ENCODE measurements around the gene DMRTB1.

The DMRTB1 gene

GRCh38 chr1:53507116-53507820 lies 48.1 kb downstream of the DMRTB1 start:
- DNase-seq (ENCODE audit: insufficient read length, low spot score) (no peak), FAIRE-seq (no peak)

DNA sequence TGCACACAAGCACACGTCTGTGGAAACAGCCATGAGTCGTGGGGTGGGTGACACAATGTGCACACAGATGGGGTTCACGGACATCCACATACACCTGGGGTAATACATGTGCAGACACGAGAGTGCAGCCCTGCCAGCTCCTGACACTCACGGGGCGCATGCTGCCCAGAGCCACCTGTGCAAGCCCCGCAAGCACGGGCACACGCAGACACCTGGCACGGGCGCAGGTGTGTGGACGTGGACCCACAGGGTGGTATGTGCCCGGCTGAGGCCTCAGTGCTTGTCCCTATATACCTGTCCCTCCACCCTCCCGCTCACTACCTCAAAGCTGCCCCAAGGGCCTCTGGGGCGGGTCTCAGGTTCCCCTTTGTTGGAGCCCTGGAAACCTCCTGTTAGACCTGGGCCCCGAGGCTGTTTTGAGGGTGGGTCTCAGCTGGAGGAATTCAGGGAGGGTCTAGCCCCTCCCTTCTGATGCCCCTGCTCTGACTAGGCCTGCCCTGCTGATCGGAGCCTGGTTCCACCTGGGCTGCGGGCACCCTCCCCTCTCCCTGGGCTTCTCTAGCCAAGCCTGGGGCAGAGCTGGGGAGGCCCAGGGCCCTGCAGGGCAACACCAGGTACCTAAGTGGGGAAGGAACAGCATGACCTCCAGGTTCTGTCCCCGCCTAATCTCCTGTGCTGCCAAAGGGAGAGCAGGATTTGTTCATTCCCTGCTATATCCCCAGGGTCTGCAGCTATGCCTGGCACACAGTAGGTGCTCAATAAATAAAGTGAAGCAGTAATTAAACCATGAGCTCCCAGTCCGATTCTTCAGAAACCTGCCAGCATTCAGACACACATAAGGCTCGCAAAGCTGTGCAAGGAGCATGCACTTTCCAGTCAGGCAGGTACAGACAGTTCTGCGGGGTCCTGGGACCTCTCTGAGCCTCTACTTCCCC lies 49.1 kb downstream of the DMRTB1 start:
- DNase-seq (ENCODE audit: insufficient read length, low spot score) = no peak
- no peak for FAIRE-seq

- no peak for FAIRE-seq
- no peak for DNase-seq (ENCODE audit: insufficient read length, low spot score)
Observed at GRCh38 chr1:53508991-53509666, 49.9 kb downstream of the DMRTB1 start.

DNA sequence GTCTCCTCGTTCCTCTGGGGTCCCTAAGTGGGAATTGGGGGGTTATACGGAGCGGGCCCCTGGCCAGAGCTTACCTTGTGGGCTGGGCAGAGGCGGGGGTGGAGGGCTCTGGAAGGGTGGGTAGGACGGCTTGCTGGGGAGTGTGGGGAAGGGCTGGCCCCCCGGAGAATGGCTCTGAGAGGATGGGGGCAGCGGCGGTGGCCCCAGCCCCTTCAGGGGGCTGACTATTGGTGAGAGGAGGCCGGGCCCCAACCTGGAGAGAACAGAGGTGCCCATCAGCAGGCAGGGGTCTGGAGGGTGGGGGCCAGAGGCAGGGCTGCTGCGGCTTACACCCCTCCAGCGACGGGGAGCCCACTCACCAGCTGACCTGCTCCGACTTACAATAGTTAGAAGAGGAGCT lies 50.6 kb downstream of the DMRTB1 start:
- FAIRE-seq (no peak), DNase-seq (ENCODE audit: insufficient read length, low spot score) (no peak)

DNA sequence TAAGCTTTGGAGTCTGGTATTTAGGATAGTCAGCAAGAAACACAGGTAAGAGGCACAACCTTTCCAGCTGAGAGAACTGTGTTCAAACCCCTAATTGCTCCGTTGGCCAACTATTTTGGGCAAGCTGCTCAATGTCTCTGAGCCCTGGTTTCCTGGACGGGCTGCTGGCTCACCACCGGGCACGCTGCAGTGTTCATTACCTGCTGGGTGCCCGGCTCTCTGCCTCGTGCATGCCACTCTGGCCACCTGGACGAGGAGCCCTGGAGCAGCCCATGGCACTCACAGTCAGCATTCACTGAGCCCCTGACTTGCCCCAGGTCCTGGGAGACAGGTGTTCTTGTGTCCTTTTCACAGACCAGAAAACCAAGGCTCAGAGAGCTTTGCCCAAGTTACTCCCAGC lies 51.0 kb downstream of the DMRTB1 start:
- FAIRE-seq (no peak), DNase-seq (ENCODE audit: insufficient read length, low spot score) (no peak)

DNA sequence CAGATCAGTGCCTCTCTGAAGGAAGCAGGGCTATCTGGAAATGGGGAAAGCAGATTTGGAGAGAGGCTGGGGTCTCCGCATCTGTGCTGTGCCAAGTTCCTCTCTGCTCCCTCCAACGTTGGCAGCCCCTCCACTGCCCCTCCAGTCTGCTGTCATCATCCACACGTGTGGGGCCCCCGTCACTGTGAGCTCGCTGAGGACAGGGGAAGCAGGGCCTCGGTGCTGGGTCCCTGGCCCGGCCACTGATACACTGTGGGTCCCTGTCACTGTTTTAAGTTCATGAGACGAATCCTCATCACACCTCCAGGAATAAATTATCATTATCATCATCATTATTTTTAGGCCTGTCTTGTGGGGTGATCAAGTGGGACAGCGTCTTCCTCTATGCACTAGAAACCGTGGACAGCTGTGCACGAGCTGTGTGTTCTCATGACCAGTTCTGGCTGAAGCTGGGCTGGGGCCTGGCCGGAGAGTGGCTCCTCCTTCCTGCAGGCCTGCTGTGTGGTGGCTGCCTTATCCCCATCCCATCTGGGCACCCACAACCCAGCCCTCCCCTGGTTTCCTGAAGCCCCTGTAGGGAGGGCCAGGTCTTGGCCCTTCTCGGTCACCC lies 52.2 kb downstream of the DMRTB1 start:
- DNase-seq (ENCODE audit: insufficient read length, low spot score) = no peak
- no peak for FAIRE-seq

DNA sequence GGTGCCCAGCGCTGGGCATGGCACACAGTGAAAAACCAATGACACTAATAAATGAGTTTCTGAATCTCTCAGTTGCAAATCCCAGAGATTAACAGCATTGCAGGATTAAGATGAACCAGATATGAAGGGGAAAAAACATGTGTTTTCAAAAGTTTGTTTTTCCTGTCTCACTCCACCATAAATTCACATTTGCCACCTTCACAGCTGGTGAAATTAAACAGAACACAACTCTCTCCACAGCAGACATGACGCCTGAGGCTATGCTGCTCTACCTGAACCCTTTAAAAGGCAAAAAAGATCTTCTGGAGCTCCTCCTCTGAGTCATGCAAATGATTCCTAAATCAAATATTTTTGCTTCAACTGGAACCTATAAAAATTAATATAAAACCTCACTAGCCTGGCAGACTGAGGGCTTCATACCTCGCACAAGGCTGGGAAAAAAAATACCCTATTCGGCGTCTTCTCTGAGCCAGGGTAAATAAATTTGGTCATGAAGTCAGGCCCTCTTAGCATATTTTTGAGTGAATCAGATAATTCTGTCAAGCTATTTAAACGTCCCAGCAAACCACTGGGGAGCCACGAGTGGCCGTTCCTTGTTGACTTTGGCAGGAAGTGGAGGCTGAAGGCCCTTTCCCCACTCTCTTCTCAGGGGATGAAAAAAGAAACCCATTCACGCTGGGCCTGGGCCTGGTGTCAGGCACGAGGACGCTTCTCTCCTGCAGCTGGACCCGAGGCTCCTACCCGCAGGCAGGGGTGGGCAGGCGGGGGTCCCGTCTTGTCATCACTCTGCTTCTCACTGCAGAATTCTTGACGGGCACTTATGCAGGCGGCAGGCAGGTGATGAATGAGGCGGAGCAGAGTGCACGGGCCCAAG lies 53.0 kb downstream of the DMRTB1 start:
- FAIRE-seq (no peak), DNase-seq (ENCODE audit: insufficient read length, low spot score) (no peak)

- no peak for FAIRE-seq
- no peak for DNase-seq (ENCODE audit: insufficient read length, low spot score)
Observed at GRCh38 chr1:53512807-53513755, 53.9 kb downstream of the DMRTB1 start.

GRCh38 chr1:53513846-53514245 lies 54.6 kb downstream of the DMRTB1 start:
- FAIRE-seq = no peak
- DNase-seq (ENCODE audit: insufficient read length, low spot score) = no peak

GRCh38 chr1:53514436-53514835 lies 55.2 kb downstream of the DMRTB1 start:
- DNase-seq (ENCODE audit: insufficient read length, low spot score) (no peak), FAIRE-seq (no peak)

GRCh38 chr1:53516181-53516580 lies 57.0 kb downstream of the DMRTB1 start:
- FAIRE-seq = no peak
- no peak for DNase-seq (ENCODE audit: insufficient read length, low spot score)
